Measurements from ENCODE around the gene LGALS9B.
"Not testable (repeated sequence)": the region's sequence is repeated elsewhere in the genome, so short reads cannot be mapped to it uniquely, and the experiment has no call there.

DNA sequence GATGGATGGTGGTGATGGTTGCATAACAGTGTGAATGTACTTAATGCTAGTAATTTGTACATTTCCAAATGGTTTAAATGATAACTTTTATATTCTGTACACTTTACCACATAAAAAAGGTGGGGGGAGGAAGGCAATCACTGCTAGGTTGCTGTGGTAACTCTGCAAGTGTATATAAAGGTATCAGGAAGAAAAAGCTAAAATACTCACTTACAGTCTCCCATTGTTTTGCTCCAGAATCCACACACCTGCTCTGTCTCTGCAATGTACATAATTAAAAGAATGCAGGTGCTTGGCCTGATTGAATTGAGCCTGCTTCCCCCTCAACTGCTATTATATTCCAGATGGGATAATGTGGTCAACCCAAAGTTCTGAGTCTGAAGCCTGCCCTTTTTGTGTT lies 6.7 kb upstream of the LGALS9B start:
- not testable (repeated sequence) for TF ChIP-seq BHLHE40 (IDR thresholded peaks at IDR 0.05; ENCODE audit: borderline replicate concordance); HDGF (IDR thresholded peaks at IDR 0.05; ENCODE audit: borderline replicate concordance); SP1 (IDR thresholded peaks at IDR 0.05); SUZ12 (IDR thresholded peaks at IDR 0.05); FOXK2 (IDR thresholded peaks at IDR 0.05); ELF4 (IDR thresholded peaks at IDR 0.05); FOXA1 (IDR thresholded peaks at IDR 0.05); TARDBP (IDR thresholded peaks at IDR 0.05); ZNF384 (IDR thresholded peaks at IDR 0.05); NFRKB (IDR thresholded peaks at IDR 0.05); ARNT (IDR thresholded peaks at IDR 0.05); FOXM1 (IDR thresholded peaks at IDR 0.05; ENCODE audit: borderline replicate concordance); L3MBTL2 (conservative IDR thresholded peaks at IDR 0.05)
- TF ChIP-seq, protein P1, sequence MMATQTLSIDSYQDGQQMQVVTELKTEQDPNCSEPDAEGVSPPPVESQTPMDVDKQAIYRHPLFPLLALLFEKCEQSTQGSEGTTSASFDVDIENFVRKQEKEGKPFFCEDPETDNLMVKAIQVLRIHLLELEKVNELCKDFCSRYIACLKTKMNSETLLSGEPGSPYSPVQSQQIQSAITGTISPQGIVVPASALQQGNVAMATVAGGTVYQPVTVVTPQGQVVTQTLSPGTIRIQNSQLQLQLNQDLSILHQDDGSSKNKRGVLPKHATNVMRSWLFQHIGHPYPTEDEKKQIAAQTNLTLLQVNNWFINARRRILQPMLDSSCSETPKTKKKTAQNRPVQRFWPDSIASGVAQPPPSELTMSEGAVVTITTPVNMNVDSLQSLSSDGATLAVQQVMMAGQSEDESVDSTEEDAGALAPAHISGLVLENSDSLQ (IDR thresholded peaks at IDR 0.05): not testable (repeated sequence)

All from HEK293T (cell line).